ENCODE measurements around the gene IL17RC. TPM values are rescaled to one million over a fixed set of nuclear protein-coding genes. Genes with fewer than 3 reads are reported as not detected.

IL17RC gene
- total RNA-seq, 2 experiments from 2014 or later, result 0.22 to 0.32 TPM

- H3K9me3 Mint-ChIP-seq, result no peaks in the 10 kb centered on the region
- H3K36me3 Mint-ChIP-seq (ENCODE audit: low read depth), result no peaks in the 10 kb centered on the region
- H3K27me3 Mint-ChIP-seq, result no peaks in the 10 kb centered on the region
- ATAC-seq, result no peak
- peaks cover 9% of the 10 kb centered on the region for H3K4me1 Mint-ChIP-seq (ENCODE audit: low read depth)
- no peak overlapping the region for H3K27ac Mint-ChIP-seq
- TF ChIP-seq, protein P1, sequence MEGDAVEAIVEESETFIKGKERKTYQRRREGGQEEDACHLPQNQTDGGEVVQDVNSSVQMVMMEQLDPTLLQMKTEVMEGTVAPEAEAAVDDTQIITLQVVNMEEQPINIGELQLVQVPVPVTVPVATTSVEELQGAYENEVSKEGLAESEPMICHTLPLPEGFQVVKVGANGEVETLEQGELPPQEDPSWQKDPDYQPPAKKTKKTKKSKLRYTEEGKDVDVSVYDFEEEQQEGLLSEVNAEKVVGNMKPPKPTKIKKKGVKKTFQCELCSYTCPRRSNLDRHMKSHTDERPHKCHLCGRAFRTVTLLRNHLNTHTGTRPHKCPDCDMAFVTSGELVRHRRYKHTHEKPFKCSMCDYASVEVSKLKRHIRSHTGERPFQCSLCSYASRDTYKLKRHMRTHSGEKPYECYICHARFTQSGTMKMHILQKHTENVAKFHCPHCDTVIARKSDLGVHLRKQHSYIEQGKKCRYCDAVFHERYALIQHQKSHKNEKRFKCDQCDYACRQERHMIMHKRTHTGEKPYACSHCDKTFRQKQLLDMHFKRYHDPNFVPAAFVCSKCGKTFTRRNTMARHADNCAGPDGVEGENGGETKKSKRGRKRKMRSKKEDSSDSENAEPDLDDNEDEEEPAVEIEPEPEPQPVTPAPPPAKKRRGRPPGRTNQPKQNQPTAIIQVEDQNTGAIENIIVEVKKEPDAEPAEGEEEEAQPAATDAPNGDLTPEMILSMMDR (IDR thresholded peaks at IDR 0.05), result no peak
- H3K4me3 Mint-ChIP-seq, result no peak overlapping the region
- POLR2A ChIA-PET, result interaction anchor here (0.7 to 2.3 kb wide), 2 partner anchors 8 to 9 kb away, joined by 3 to 6 read pairs; no protein-coding TSS in a partner anchor
- intact Hi-C loops (cut with micrococcal nuclease), result no loop called here
- CTCF ChIA-PET, result interaction anchor here (0.8 kb wide), 2 partner anchors 10 to 23 kb away, joined by 3 to 4 read pairs; no protein-coding TSS in a partner anchor
- DNase-seq, result no peak
These were observed 38.9 kb downstream of the IL17RC start for GRCh38 chr3:9955611-9956352.

DNA sequence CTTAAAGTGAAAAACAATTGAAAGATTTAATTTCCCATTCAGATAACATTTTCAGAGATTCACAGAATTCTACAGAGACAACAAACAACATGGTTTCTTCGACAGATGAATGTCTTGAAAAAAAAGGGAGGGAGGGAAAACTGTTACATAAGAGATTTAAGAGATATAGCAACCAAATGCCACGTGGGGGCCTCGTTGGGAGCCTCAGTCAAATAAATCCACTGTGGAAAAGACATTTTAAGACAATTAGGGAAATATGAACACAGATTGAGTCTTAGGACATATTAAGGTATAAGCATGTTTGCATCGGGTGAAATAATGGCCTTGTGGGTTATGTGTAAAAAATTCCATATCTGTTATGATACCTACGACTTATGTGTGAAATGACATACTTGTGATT lies 40.3 kb downstream of the IL17RC start:
- no peaks in the 10 kb centered on the region for H3K9me3 Mint-ChIP-seq
- H3K4me3 Mint-ChIP-seq, result no peak overlapping the region
- POLR2A ChIA-PET, result no interaction called here
- CTCF ChIA-PET, result no interaction called here
- H3K36me3 Mint-ChIP-seq (ENCODE audit: low read depth), result no peaks in the 10 kb centered on the region
- DNase-seq (no peak), ATAC-seq (no peak)
- H3K27ac Mint-ChIP-seq, result no peak overlapping the region
- no peaks in the 10 kb centered on the region for H3K4me1 Mint-ChIP-seq (ENCODE audit: low read depth)
- H3K27me3 Mint-ChIP-seq, result no peaks in the 10 kb centered on the region
- intact Hi-C loops (cut with micrococcal nuclease), result no loop called here
- TF ChIP-seq, protein P1 (IDR thresholded peaks at IDR 0.05), result no peak

DNA sequence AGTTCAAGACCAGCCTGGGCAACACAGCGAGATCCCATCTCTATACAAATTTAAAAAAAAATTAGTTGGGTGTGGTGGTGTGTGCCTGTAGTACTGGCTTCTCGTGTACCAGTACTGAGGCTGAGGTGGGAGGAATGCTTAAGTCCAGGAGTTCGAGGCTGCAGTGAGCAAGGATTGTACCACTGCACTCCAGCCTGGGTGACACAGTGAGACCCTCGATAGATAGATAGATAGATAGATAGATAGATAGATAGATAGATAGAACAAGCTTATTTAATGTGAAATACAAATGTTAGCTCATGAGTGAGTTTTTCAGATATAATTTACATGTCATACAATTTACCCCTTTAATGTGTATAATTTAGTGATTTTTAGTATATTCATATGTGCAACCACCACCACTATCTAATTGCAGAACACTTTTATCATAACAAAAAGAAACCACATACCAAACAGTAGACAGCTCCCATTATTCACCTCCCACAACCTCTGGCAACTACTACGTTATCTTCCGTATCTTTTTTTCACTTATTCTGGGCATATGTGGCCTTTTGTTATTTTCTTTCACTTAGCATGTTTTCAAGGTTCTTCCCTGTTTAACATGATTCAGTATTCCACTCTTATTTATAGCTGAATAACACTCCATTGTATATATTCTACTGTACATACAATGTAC lies 48.4 kb downstream of the IL17RC start:
- no peaks in the 10 kb centered on the region for H3K27me3 Mint-ChIP-seq
- intact Hi-C loops (cut with micrococcal nuclease), result no loop called here
- no peak overlapping the region for H3K4me3 Mint-ChIP-seq
- H3K36me3 Mint-ChIP-seq (ENCODE audit: low read depth), result peaks cover 26% of the 10 kb centered on the region
- no peaks in the 10 kb centered on the region for H3K4me1 Mint-ChIP-seq (ENCODE audit: low read depth)
- no peak for DNase-seq
- POLR2A ChIA-PET, result interaction anchor here (0.6 to 1.1 kb wide), 2 partner anchors 21 to 35 kb away, joined by 3 to 4 read pairs; partner anchors contain the start of gene EMC3
- no peak overlapping the region for H3K27ac Mint-ChIP-seq
- TF ChIP-seq, protein P1 (IDR thresholded peaks at IDR 0.05), result no peak
- no peak for ATAC-seq
- H3K9me3 Mint-ChIP-seq, result no peaks in the 10 kb centered on the region
- CTCF ChIA-PET, result interaction anchor here (1.0 to 1.5 kb wide), 3 partner anchors 19 to 139 kb away, joined by 3 to 4 read pairs (median 3); no protein-coding TSS in a partner anchor

GRCh38 chr3:9966841-9967240 lies 49.9 kb downstream of the IL17RC start:
- intact Hi-C loops (cut with micrococcal nuclease), result no loop called here
- Mint-ChIP-seq H3K27ac (no peak overlapping the region), H3K4me1 (ENCODE audit: low read depth) (no peaks in the 10 kb centered on the region), H3K9me3 (no peaks in the 10 kb centered on the region), H3K36me3 (ENCODE audit: low read depth) (peaks cover 34% of the 10 kb centered on the region), H3K4me3 (no peak overlapping the region), H3K27me3 (no peaks in the 10 kb centered on the region)
- CTCF ChIA-PET, result interaction anchor here (0.9 to 1.9 kb wide), 3 partner anchors 17 to 34 kb away, joined by 3 to 8 read pairs (median 3); no protein-coding TSS in a partner anchor
- no peak for ATAC-seq
- POLR2A ChIA-PET, result interaction anchor here (0.6 to 1.1 kb wide), 2 partner anchors 34 to 233 kb away, joined by 3 read pairs; no protein-coding TSS in a partner anchor
- no peak for DNase-seq
- TF ChIP-seq, protein P1 (IDR thresholded peaks at IDR 0.05), result no peak

- Mint-ChIP-seq H3K36me3 (ENCODE audit: low read depth) (peaks cover 44% of the 10 kb centered on the region), H3K27me3 (no peaks in the 10 kb centered on the region), H3K27ac (no peak overlapping the region), H3K4me3 (no peak overlapping the region), H3K9me3 (no peaks in the 10 kb centered on the region), H3K4me1 (ENCODE audit: low read depth) (peaks cover 3% of the 10 kb centered on the region)
- POLR2A ChIA-PET, result no interaction called here
- intact Hi-C loops (cut with micrococcal nuclease), result no loop called here
- TF ChIP-seq, protein P1 (IDR thresholded peaks at IDR 0.05), result no peak
- ATAC-seq (no peak), DNase-seq (no peak)
- CTCF ChIA-PET, result interaction anchor here (0.9 kb wide), 1 partner anchor 13 kb away, joined by 3 read pairs; no protein-coding TSS in a partner anchor
These were observed 52.7 kb downstream of the IL17RC start for GRCh38 chr3:9969632-9970019.
